Rectal smooth muscle tissue (tissue), 1 donor: ENCODE results near the gene NDC1.
"Not testable (repeated sequence)": the region's sequence is repeated elsewhere in the genome, so short reads cannot be mapped to it uniquely, and the experiment has no call there.

ENCODE experiments used
- H3K27ac ChIP-seq: one replicate; pipeline ENCODE4 v1.7.0; 2013; ENCODE audit warnings: low read depth, low read length, inconsistent platforms
- H3K27me3 ChIP-seq: one replicate; pipeline ENCODE4 v1.7.0; 2013; ENCODE audit warnings: low read length; ENCODE audit not compliant: control insufficient read depth, insufficient read depth
- H3K36me3 ChIP-seq: one replicate; pipeline ENCODE4 v1.7.0; 2013; ENCODE audit warnings: low read length; ENCODE audit not compliant: control insufficient read depth, insufficient read depth
- H3K4me1 ChIP-seq: one replicate; pipeline ENCODE4 v1.7.0; 2013; ENCODE audit warnings: low read length; ENCODE audit not compliant: control insufficient read depth, insufficient read depth
- H3K4me3 ChIP-seq: one replicate; pipeline ENCODE4 v1.7.0; 2013; ENCODE audit warnings: low read length
- H3K9ac ChIP-seq: one replicate; pipeline ENCODE4 v1.7.0; 2013; ENCODE audit warnings: low read length

NDC1 gene

GRCh38 chr1:53816584-53816983, 21.5 kb downstream of the NDC1 start:
- H3K27me3 ChIP-seq, H3K9ac ChIP-seq, H3K36me3 ChIP-seq, H3K4me3 ChIP-seq, H3K4me1 ChIP-seq, H3K27ac ChIP-seq: not testable (repeated sequence)

GRCh38 chr1:53815484-53815883, 22.6 kb downstream of the NDC1 start:
- not testable (repeated sequence) for H3K4me3 ChIP-seq, H3K27me3 ChIP-seq, H3K4me1 ChIP-seq, H3K9ac ChIP-seq, H3K36me3 ChIP-seq, H3K27ac ChIP-seq

GRCh38 chr1:53811414-53811851, 26.7 kb downstream of the NDC1 start:
- H3K27ac ChIP-seq, result no peak overlapping the region
- H3K36me3 ChIP-seq, result no peaks in the 10 kb centered on the region
- no peak overlapping the region for H3K9ac ChIP-seq
- H3K27me3 ChIP-seq, result no peaks in the 10 kb centered on the region
- no peaks in the 10 kb centered on the region for H3K4me1 ChIP-seq
- no peak overlapping the region for H3K4me3 ChIP-seq

GRCh38 chr1:53810497-53810896, 27.6 kb downstream of the NDC1 start:
- Histone ChIP-seq H3K27ac (no peak overlapping the region), H3K4me1 (no peaks in the 10 kb centered on the region), H3K27me3 (no peaks in the 10 kb centered on the region), H3K4me3 (no peak overlapping the region), H3K36me3 (no peaks in the 10 kb centered on the region), H3K9ac (no peak overlapping the region)

GRCh38 chr1:53810007-53810406, 28.1 kb downstream of the NDC1 start:
- H3K4me3 ChIP-seq, result no peak overlapping the region
- no peak overlapping the region for H3K27ac ChIP-seq
- H3K4me1 ChIP-seq, result no peaks in the 10 kb centered on the region
- no peak overlapping the region for H3K9ac ChIP-seq
- H3K27me3 ChIP-seq, result no peaks in the 10 kb centered on the region
- H3K36me3 ChIP-seq, result no peaks in the 10 kb centered on the region

GRCh38 chr1:53807916-53808315, 30.2 kb downstream of the NDC1 start:
- no peak overlapping the region for H3K4me3 ChIP-seq
- no peaks in the 10 kb centered on the region for H3K4me1 ChIP-seq
- no peak overlapping the region for H3K9ac ChIP-seq
- no peaks in the 10 kb centered on the region for H3K27me3 ChIP-seq
- no peaks in the 10 kb centered on the region for H3K36me3 ChIP-seq
- no peak overlapping the region for H3K27ac ChIP-seq

- peaks cover 2% of the 10 kb centered on the region for H3K36me3 ChIP-seq
- H3K9ac ChIP-seq, result no peak overlapping the region
- H3K4me1 ChIP-seq, result no peaks in the 10 kb centered on the region
- no peaks in the 10 kb centered on the region for H3K27me3 ChIP-seq
- H3K27ac ChIP-seq, result no peak overlapping the region
- no peak overlapping the region for H3K4me3 ChIP-seq
These were observed 33.1 kb downstream of the NDC1 start for GRCh38 chr1:53804791-53805505.

GRCh38 chr1:53804181-53804580, 33.9 kb downstream of the NDC1 start:
- no peaks in the 10 kb centered on the region for H3K27me3 ChIP-seq
- H3K36me3 ChIP-seq, result peaks cover 2% of the 10 kb centered on the region
- H3K9ac ChIP-seq, result no peak overlapping the region
- no peak overlapping the region for H3K27ac ChIP-seq
- H3K4me1 ChIP-seq, result no peaks in the 10 kb centered on the region
- H3K4me3 ChIP-seq, result no peak overlapping the region

- H3K36me3 ChIP-seq, result peaks cover 2% of the 10 kb centered on the region
- H3K4me1 ChIP-seq, result no peaks in the 10 kb centered on the region
- H3K4me3 ChIP-seq, result no peak overlapping the region
- H3K9ac ChIP-seq, result no peak overlapping the region
- H3K27ac ChIP-seq, result no peak overlapping the region
- H3K27me3 ChIP-seq, result no peaks in the 10 kb centered on the region
These were observed 37.5 kb downstream of the NDC1 start for GRCh38 chr1:53800621-53801020.

- no peak overlapping the region for H3K9ac ChIP-seq
- peaks cover 2% of the 10 kb centered on the region for H3K36me3 ChIP-seq
- H3K4me3 ChIP-seq, result no peak overlapping the region
- no peaks in the 10 kb centered on the region for H3K4me1 ChIP-seq
- H3K27ac ChIP-seq, result no peak overlapping the region
- no peaks in the 10 kb centered on the region for H3K27me3 ChIP-seq
These were observed 39.0 kb downstream of the NDC1 start for GRCh38 chr1:53799141-53799540.

- Histone ChIP-seq H3K9ac (no peak overlapping the region), H3K4me1 (no peaks in the 10 kb centered on the region), H3K36me3 (peaks cover 8% of the 10 kb centered on the region), H3K4me3 (no peak overlapping the region), H3K27ac (no peak overlapping the region), H3K27me3 (no peaks in the 10 kb centered on the region)
These were observed 45.3 kb downstream of the NDC1 start for GRCh38 chr1:53792806-53793205.

- Histone ChIP-seq H3K27ac (no peak overlapping the region), H3K36me3 (peaks cover 7% of the 10 kb centered on the region), H3K9ac (no peak overlapping the region), H3K27me3 (no peaks in the 10 kb centered on the region), H3K4me1 (no peaks in the 10 kb centered on the region), H3K4me3 (no peak overlapping the region)
These were observed 50.4 kb downstream of the NDC1 start for GRCh38 chr1:53787655-53788054.

- H3K9ac ChIP-seq, result no peak overlapping the region
- H3K36me3 ChIP-seq, result no peaks in the 10 kb centered on the region
- no peak overlapping the region for H3K4me3 ChIP-seq
- no peaks in the 10 kb centered on the region for H3K27me3 ChIP-seq
- H3K27ac ChIP-seq, result no peak overlapping the region
- H3K4me1 ChIP-seq, result no peaks in the 10 kb centered on the region
These were observed 55.0 kb downstream of the NDC1 start for GRCh38 chr1:53783056-53783455.
